IgD-negative memory B cell (primary cell): Measurements from ENCODE around the gene RNF43. TPM values are rescaled to one million over a fixed set of nuclear protein-coding genes. Genes with fewer than 3 reads are reported as not detected.
"Not testable (repeated sequence)": the region's sequence is repeated elsewhere in the genome, so short reads cannot be mapped to it uniquely, and the experiment has no call there.

Source experiments
- H3K27ac Mint-ChIP-seq, 3 donors: one replicate each; pipeline ENCODE4 v1.8.0; 2020 to 2022; ENCODE audit warnings: mild to moderate bottlenecking in 3 of 3, mixed read lengths in 3 of 3, moderate library complexity in 1 of 3
- H3K27me3 Mint-ChIP-seq: one replicate; pipeline ENCODE4 v1.8.0; 2021; ENCODE audit warnings: mixed read lengths
- H3K36me3 Mint-ChIP-seq: one replicate; pipeline ENCODE4 v1.8.0; 2020; ENCODE audit warnings: mild to moderate bottlenecking, mixed read lengths
- H3K4me1 Mint-ChIP-seq, 3 donors: one replicate each; pipeline ENCODE4 v1.8.0; 2020 to 2022; ENCODE audit warnings: mixed read lengths in 3 of 3, mild to moderate bottlenecking in 1 of 3
- H3K4me3 Mint-ChIP-seq, 4 donors: one replicate each; pipeline ENCODE4 v1.8.0; 2020 to 2022; ENCODE audit warnings: mild to moderate bottlenecking in 4 of 4, mixed read lengths in 4 of 4, moderate library complexity in 3 of 4
- H3K9me3 Mint-ChIP-seq, 3 donors: one replicate each; pipeline ENCODE4 v1.8.0; 2020 to 2021; ENCODE audit warnings: mixed read lengths in 3 of 3, mild to moderate bottlenecking in 1 of 3
- polyA plus RNA-seq: library from polyadenylated mRNA; unstranded; fragments of 300-500 nt; fragmentation: Illumina TruSeq; gene quantifications from one replicate; pipeline ENCODE4 v1.2.3, GENCODE V29; 2021

Gene RNF43
- polyA plus RNA-seq, 1 donor from 2014 or later, result 0.15 TPM

- no peaks in the 10 kb centered on the region for H3K9me3 Mint-ChIP-seq
- H3K4me3 Mint-ChIP-seq, result no peak overlapping the region
- H3K27me3 Mint-ChIP-seq, result no peaks in the 10 kb centered on the region
- H3K4me1 Mint-ChIP-seq, result peaks cover 0 to 19% (median 9%) of the 10 kb centered on the region in 3 donors
- H3K27ac Mint-ChIP-seq, result no peak overlapping the region
- H3K36me3 Mint-ChIP-seq, result no peaks in the 10 kb centered on the region
Observed at GRCh38 chr17:58414596-58414997, 2.7 kb downstream of the RNF43 start.

GRCh38 chr17:58413684-58414083, 3.6 kb downstream of the RNF43 start:
- Mint-ChIP-seq H3K27me3 (no peaks in the 10 kb centered on the region), H3K4me1 (peaks cover 0 to 19% (median 9%) of the 10 kb centered on the region in 3 donors), H3K4me3 (no peak overlapping the region), H3K27ac (no peak overlapping the region), H3K36me3 (peaks cover 2% of the 10 kb centered on the region), H3K9me3 (no peaks in the 10 kb centered on the region)

- Mint-ChIP-seq H3K27ac (peak overlapping the region in 1 of 3 donors; percentile 20), H3K4me1 (peaks cover 0 to 14% (median 6%) of the 10 kb centered on the region in 3 donors), H3K36me3 (peaks cover 2% of the 10 kb centered on the region), H3K27me3 (no peaks in the 10 kb centered on the region), H3K4me3 (no peak overlapping the region), H3K9me3 (no peaks in the 10 kb centered on the region)
Observed at GRCh38 chr17:58412961-58413586, 4.3 kb downstream of the RNF43 start.

- no peaks in the 10 kb centered on the region for H3K9me3 Mint-ChIP-seq
- no peaks in the 10 kb centered on the region for H3K27me3 Mint-ChIP-seq
- no peak overlapping the region for H3K4me3 Mint-ChIP-seq
- H3K36me3 Mint-ChIP-seq, result peaks cover 2% of the 10 kb centered on the region
- no peak overlapping the region for H3K27ac Mint-ChIP-seq
- peaks cover 0 to 5% (median 0%) of the 10 kb centered on the region in 3 donors for H3K4me1 Mint-ChIP-seq
Observed at GRCh38 chr17:58412064-58412703, 5.2 kb downstream of the RNF43 start.

GRCh38 chr17:58411408-58411894, 5.9 kb downstream of the RNF43 start:
- H3K27me3 Mint-ChIP-seq, result no peaks in the 10 kb centered on the region
- H3K4me3 Mint-ChIP-seq, result no peak overlapping the region
- no peaks in the 10 kb centered on the region for H3K4me1 Mint-ChIP-seq
- H3K36me3 Mint-ChIP-seq, result peaks cover 2% of the 10 kb centered on the region
- H3K27ac Mint-ChIP-seq, result no peak overlapping the region
- H3K9me3 Mint-ChIP-seq, result no peaks in the 10 kb centered on the region

GRCh38 chr17:58410714-58411407, 6.5 kb downstream of the RNF43 start:
- Mint-ChIP-seq H3K27me3 (no peaks in the 10 kb centered on the region), H3K9me3 (no peaks in the 10 kb centered on the region), H3K27ac (no peak overlapping the region), H3K4me3 (no peak overlapping the region), H3K36me3 (peaks cover 2% of the 10 kb centered on the region), H3K4me1 (no peaks in the 10 kb centered on the region)

GRCh38 chr17:58409432-58409831, 7.9 kb downstream of the RNF43 start:
- Mint-ChIP-seq H3K27me3 (no peaks in the 10 kb centered on the region), H3K4me1 (no peaks in the 10 kb centered on the region), H3K9me3 (no peaks in the 10 kb centered on the region), H3K4me3 (no peak overlapping the region), H3K27ac (no peak overlapping the region), H3K36me3 (peaks cover 2% of the 10 kb centered on the region)

GRCh38 chr17:58403311-58403710, 14.0 kb downstream of the RNF43 start:
- no peak overlapping the region for H3K4me3 Mint-ChIP-seq
- no peak overlapping the region for H3K27ac Mint-ChIP-seq

GRCh38 chr17:58402679-58403078, 14.7 kb downstream of the RNF43 start:
- no peaks in the 10 kb centered on the region for H3K27me3 Mint-ChIP-seq
- no peak overlapping the region for H3K4me3 Mint-ChIP-seq
- H3K4me1 Mint-ChIP-seq, result no peaks in the 10 kb centered on the region
- H3K27ac Mint-ChIP-seq, result no peak overlapping the region
- no peaks in the 10 kb centered on the region for H3K9me3 Mint-ChIP-seq
- no peaks in the 10 kb centered on the region for H3K36me3 Mint-ChIP-seq

More at GRCh38 chr17:58403311-58403710, 14.0 kb downstream of the RNF43 start:
- H3K36me3 Mint-ChIP-seq, result no peaks in the 10 kb centered on the region
- no peaks in the 10 kb centered on the region for H3K4me1 Mint-ChIP-seq
- H3K27me3 Mint-ChIP-seq, result no peaks in the 10 kb centered on the region
- H3K9me3 Mint-ChIP-seq, result no peaks in the 10 kb centered on the region

GRCh38 chr17:58402047-58402446, 15.3 kb downstream of the RNF43 start:
- H3K4me1 Mint-ChIP-seq, result no peaks in the 10 kb centered on the region
- no peaks in the 10 kb centered on the region for H3K36me3 Mint-ChIP-seq
- no peaks in the 10 kb centered on the region for H3K9me3 Mint-ChIP-seq
- H3K4me3 Mint-ChIP-seq, result no peak overlapping the region
- no peaks in the 10 kb centered on the region for H3K27me3 Mint-ChIP-seq
- no peak overlapping the region for H3K27ac Mint-ChIP-seq

GRCh38 chr17:58401287-58401686, 16.0 kb downstream of the RNF43 start:
- Mint-ChIP-seq H3K4me1 (no peaks in the 10 kb centered on the region), H3K27ac (no peak overlapping the region), H3K36me3 (no peaks in the 10 kb centered on the region), H3K27me3 (no peaks in the 10 kb centered on the region), H3K4me3 (no peak overlapping the region), H3K9me3 (no peaks in the 10 kb centered on the region)

GRCh38 chr17:58400826-58401225, 16.5 kb downstream of the RNF43 start:
- no peak overlapping the region for H3K27ac Mint-ChIP-seq
- H3K4me3 Mint-ChIP-seq, result no peak overlapping the region
- H3K9me3 Mint-ChIP-seq, result no peaks in the 10 kb centered on the region
- no peaks in the 10 kb centered on the region for H3K27me3 Mint-ChIP-seq
- H3K36me3 Mint-ChIP-seq, result no peaks in the 10 kb centered on the region
- no peaks in the 10 kb centered on the region for H3K4me1 Mint-ChIP-seq

GRCh38 chr17:58399974-58400373, 17.4 kb downstream of the RNF43 start:
- no peaks in the 10 kb centered on the region for H3K27me3 Mint-ChIP-seq
- no peaks in the 10 kb centered on the region for H3K36me3 Mint-ChIP-seq

GRCh38 chr17:58398574-58399266, 18.6 kb downstream of the RNF43 start:
- Mint-ChIP-seq H3K4me1 (no peaks in the 10 kb centered on the region), H3K27me3 (no peaks in the 10 kb centered on the region), H3K9me3 (no peaks in the 10 kb centered on the region), H3K4me3 (no peak overlapping the region), H3K27ac (no peak overlapping the region), H3K36me3 (peaks cover 2% of the 10 kb centered on the region)

More at GRCh38 chr17:58399974-58400373, 17.4 kb downstream of the RNF43 start:
- H3K9me3 Mint-ChIP-seq, result no peaks in the 10 kb centered on the region
- H3K27ac Mint-ChIP-seq, result no peak overlapping the region
- no peaks in the 10 kb centered on the region for H3K4me1 Mint-ChIP-seq
- H3K4me3 Mint-ChIP-seq, result no peak overlapping the region

- H3K4me3 Mint-ChIP-seq, H3K27me3 Mint-ChIP-seq, H3K4me1 Mint-ChIP-seq, H3K36me3 Mint-ChIP-seq, H3K27ac Mint-ChIP-seq, H3K9me3 Mint-ChIP-seq: not testable (repeated sequence)
Observed at GRCh38 chr17:58397421-58397820, 19.9 kb downstream of the RNF43 start.
